Esophagus squamous epithelium (tissue), 5 donors: Measurements from ENCODE around the gene UBE2J2. TPM values are rescaled to one million over a fixed set of nuclear protein-coding genes. Genes with fewer than 3 reads are reported as not detected.

Experiments
- DNase-seq: peaks from one replicate; lab custom pipeline; 2025; lab: John Stamatoyannopoulos, UW
- H3K27ac ChIP-seq, 4 donors: fragments of 200-600 bp; sonication (generic); one replicate each; pipeline ENCODE4 v1.5.1; 2016 to 2019; ENCODE audit warnings: mild to moderate bottlenecking in 1 of 4
- H3K27me3 ChIP-seq, 4 donors: fragments of 200-600 bp; sonication (generic); 1 replicate in 3 of 4; 2 replicates in 1 of 4; pipeline versions ENCODE4 v1.5.1 to v1.6.0; 2017 to 2021; ENCODE audit warnings: antibody characterized with exemption in 1 of 4
- H3K36me3 ChIP-seq, 3 donors: fragments of 200-600 bp; sonication (generic); one replicate each; pipeline ENCODE4 v1.5.1; 2016 to 2019
- H3K4me1 ChIP-seq, 3 donors: fragments of 200-600 bp; sonication (generic); one replicate each; pipeline ENCODE4 v1.5.1; 2017 to 2019
- H3K4me3 ChIP-seq, 4 donors: fragments of 200-600 bp; sonication (generic); 1 replicate in 3 of 4; 2 replicates in 1 of 4; pipeline ENCODE4 v1.5.1; 2016 to 2019; ENCODE audit warnings: mild to moderate bottlenecking in 2 of 4, moderate library complexity in 1 of 4
- H3K9me3 ChIP-seq, 3 donors: fragments of 200-600 bp; sonication (generic); one replicate each; pipeline ENCODE4 v1.5.1; 2016 to 2019
- CTCF ChIP-seq, 6 experiments: fragments of 450-650 bp in 4 of 6; fragments of 200-600 bp in 2 of 6; sonication (generic) in 2 of 6; IDR thresholded peaks; one replicate each; pipeline ENCODE4 v1.5.1; 2016 to 2019; ENCODE audit warnings: antibody characterized with exemption in 6 of 6, mild to moderate bottlenecking in 4 of 6, moderate library complexity in 4 of 6
- POLR2A ChIP-seq, 4 donors: fragments of 450-650 bp; IDR thresholded peaks; one replicate each; pipeline ENCODE4 v1.6.1; 2017; ENCODE audit warnings: antibody characterized with exemption in 4 of 4, mild to moderate bottlenecking in 4 of 4, moderate library complexity in 3 of 4
- WGBS, 2 donors: methylation state at CpG; one replicate each; pipeline ENCODE4 v1.1.5; 2018; 5-methylcytosine and 5-hydroxymethylcytosine counted together
- intact Hi-C: fragments of 100-400 bp; cut with DNase I; formaldehyde crosslinking; loops from one replicate; pipeline ENCODE4 v1.15.0; 2022
- total RNA-seq, 4 donors: library from RNA; depleted of rRNA; stranded (reverse); fragments of >200 nt; gene quantifications; one replicate each; pipeline ENCODE4 v1.1.0, GENCODE V29; 2016
- donor health status: DM: yes; HTN: yes; CAD: no.

UBE2J2 gene
- 10 to 100 TPM; 32.6 to 54.3 (median 42.5) TPM for total RNA-seq

DNA sequence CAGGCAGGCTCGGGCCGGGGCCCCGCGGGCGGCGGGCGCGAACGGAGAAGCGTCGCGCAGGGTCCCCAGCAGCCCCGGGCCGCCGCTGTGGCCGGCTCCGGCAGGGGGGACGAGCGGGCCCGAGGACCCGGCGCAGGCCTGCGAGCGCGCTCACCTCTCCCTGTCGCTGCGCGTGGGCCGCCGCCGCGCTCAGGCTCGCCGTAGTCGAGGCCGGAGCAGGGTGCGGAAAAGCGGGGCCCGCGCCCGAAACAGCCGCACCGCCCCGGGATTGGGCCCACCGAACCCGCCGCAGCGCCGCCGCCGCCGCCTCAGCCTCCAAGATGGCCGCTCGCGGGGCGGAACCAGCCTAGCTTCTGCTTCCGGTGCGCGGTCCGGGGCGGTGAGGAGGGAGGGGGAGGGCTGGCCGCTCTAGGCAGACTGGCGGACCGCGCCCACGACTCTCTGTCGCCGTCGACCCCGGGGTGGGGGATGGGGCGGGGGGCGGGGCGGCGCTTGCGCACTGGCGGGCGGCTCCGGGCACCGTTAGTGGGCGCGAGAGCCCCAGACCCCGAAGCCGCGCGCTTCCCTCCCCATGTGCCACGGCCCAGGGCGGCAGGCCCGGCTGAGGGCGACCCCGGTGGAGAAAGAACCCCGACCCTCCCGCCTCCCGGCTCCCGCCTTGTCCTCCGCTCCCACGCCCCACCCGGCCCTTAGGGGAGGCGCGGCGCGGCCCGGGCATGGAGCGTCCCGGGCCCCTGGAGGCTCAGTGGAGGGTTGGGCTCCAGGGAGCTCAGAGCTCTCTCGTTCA lies at the start of gene UBE2J2:
Gene UBE2J2, minus strand, starts transcription at position 343 of the 787 bp plus-strand sequence. CDS start 5,862 bp downstream, outside the sequence.
- intact Hi-C loops = no loop called here
- peaks cover 34 to 54% (median 35%) of the 10 kb centered on the region in 3 donors for H3K4me1 ChIP-seq
- 0% methylated on average over 5 of the region's 105 CpGs; no CpG with 5 or more reads in 1 of the 2 donors for WGBS, 2 donors

DNA sequence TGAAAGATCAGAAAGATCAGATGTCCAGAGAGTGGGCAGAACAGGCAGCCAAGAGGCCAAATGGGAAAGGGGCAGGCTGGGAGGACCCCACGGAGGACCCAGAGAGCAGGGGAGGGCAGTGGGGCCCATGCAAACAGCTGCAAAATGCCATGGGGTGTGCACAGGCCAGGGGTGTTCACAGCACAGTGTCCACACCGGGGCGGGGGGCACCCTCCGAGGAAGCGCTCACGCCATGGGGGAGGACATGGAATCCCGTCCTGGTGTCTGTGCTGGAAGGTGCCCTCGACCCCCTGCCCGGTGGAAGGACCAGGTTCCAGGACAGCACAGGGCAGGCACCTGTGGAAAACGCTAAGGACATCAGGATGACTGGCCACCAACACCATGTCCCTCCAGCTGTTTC lies 49.3 kb upstream of the UBE2J2 start:
- Histone ChIP-seq H3K4me1 (peaks cover 25 to 86% (median 56%) of the 10 kb centered on the region in 3 donors), H3K9me3 (no peaks in the 10 kb centered on the region), H3K36me3 (peaks cover 14 to 62% (median 18%) of the 10 kb centered on the region in 3 donors), H3K27me3 (no peaks in the 10 kb centered on the region), H3K27ac (no peak overlapping the region), H3K4me3 (peak overlapping the region in 1 of 4 donors; percentile 100)
- intact Hi-C loops = no loop called here
- DNase-seq = no peak
- 79 to 83% methylated on average over 3 to 9 of the region's 10 CpGs for WGBS, 2 donors
- TF ChIP-seq POLR2A (IDR thresholded peaks at IDR 0.05) (no peak), CTCF (IDR thresholded peaks at IDR 0.05) (no peak)

More for the DNA sequence above, at the start of gene UBE2J2:
- no peaks in the 10 kb centered on the region for H3K27me3 ChIP-seq
- peak within 1 kb of the TSS; percentile 59 to 98 (median 77) for H3K4me3 ChIP-seq
- TF ChIP-seq CTCF (IDR thresholded peaks at IDR 0.05) (peak in 1 of 6 experiments; percentile 4), POLR2A (IDR thresholded peaks at IDR 0.05) (peak in 2 of 4 donors; percentile 22 to 76)
- no peaks in the 10 kb centered on the region for H3K9me3 ChIP-seq
- H3K27ac ChIP-seq = peak within 1 kb of the TSS; percentile 81 to 95 (median 88)
- H3K36me3 ChIP-seq = peaks cover 0 to 12% (median 3%) of the 10 kb centered on the region in 3 donors
- peak; percentile 67 for DNase-seq

DNA sequence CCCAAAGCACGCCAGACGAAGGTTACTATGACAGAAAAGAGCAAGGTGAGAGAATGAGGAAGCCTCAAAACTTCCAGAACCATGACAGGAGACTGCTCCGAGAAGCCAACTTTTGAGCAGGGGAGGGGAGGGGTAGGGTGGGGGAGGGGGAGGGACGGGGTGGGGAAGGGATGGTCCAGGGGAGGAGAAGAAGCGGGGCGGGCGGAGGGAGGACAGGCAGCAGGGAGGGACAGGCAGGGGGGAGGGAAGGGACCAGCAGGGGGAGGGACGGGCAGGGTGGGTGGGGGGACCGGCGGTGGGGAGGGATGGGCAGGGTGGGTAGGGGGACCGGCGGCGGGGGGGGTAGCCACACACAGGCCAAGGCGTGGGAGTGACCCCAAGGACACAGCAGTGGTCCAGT lies 48.8 kb upstream of the UBE2J2 start:
- H3K4me3 ChIP-seq = no peak overlapping the region
- 64 to 75% methylated on average over 3 to 10 of the region's 14 CpGs for WGBS, 2 donors
- H3K27ac ChIP-seq = no peak overlapping the region
- no peak for TF ChIP-seq CTCF (IDR thresholded peaks at IDR 0.05)
- no peak for TF ChIP-seq POLR2A (IDR thresholded peaks at IDR 0.05)
- no peak for DNase-seq
- peaks cover 9 to 58% (median 13%) of the 10 kb centered on the region in 3 donors for H3K36me3 ChIP-seq
- intact Hi-C loops = no loop called here
- no peaks in the 10 kb centered on the region for H3K27me3 ChIP-seq
- H3K9me3 ChIP-seq = no peaks in the 10 kb centered on the region
- peaks cover 30 to 91% (median 61%) of the 10 kb centered on the region in 3 donors for H3K4me1 ChIP-seq

GRCh38 chr1:1321477-1321876 lies 47.8 kb upstream of the UBE2J2 start:
- Histone ChIP-seq H3K27ac (peak overlapping the region in 1 of 4 donors; percentile 22), H3K36me3 (peaks cover 5 to 58% (median 10%) of the 10 kb centered on the region in 3 donors), H3K4me1 (peaks cover 30 to 91% (median 59%) of the 10 kb centered on the region in 3 donors)

More at GRCh38 chr1:1321477-1321876, 47.8 kb upstream of the UBE2J2 start:
- no peak for DNase-seq
- intact Hi-C loops = no loop called here
- Histone ChIP-seq H3K27me3 (no peaks in the 10 kb centered on the region), H3K9me3 (no peaks in the 10 kb centered on the region), H3K4me3 (no peak overlapping the region)
- WGBS, 2 donors = 80% methylated on average over 1 of the region's 8 CpGs; no CpG with 5 or more reads in 1 of the 2 donors
- TF ChIP-seq CTCF (IDR thresholded peaks at IDR 0.05) (no peak), POLR2A (IDR thresholded peaks at IDR 0.05) (no peak)
